ENCODE results near the gene KCND3. TPM values are rescaled to one million over a fixed set of nuclear protein-coding genes. Genes with fewer than 3 reads are reported as not detected.

The KCND3 gene
- total and polyA plus RNA-seq, 4 donors: 1.0 to 27.1 (median 6.1) TPM

GRCh38 chr1:111834956-111835355 is 154.5 kb downstream of the KCND3 start:
- Histone ChIP-seq H3K36me3 (ENCODE audit: control insufficient read depth in 4 of 4, insufficient read depth in 3 of 4, low read depth in 1 of 4, low read length in 3 of 4) (no peaks in the 10 kb centered on the region), H3K27ac (ENCODE audit: low read depth in 1 of 2, low read length in 2 of 2) (no peak overlapping the region), H3K9me3 (ENCODE audit: control insufficient read depth in 4 of 4, low read length in 3 of 4) (no peaks in the 10 kb centered on the region), H3K27me3 (ENCODE audit: control insufficient read depth in 4 of 4, insufficient read depth in 4 of 4, low read length in 3 of 4) (no peaks in the 10 kb centered on the region), H3K9ac (ENCODE audit: low read depth in 1 of 2, low read length in 2 of 2) (no peak overlapping the region), H3K4me1 (ENCODE audit: control insufficient read depth in 4 of 4, insufficient read depth in 4 of 4, low read length in 3 of 4) (no peaks in the 10 kb centered on the region), H3K4me3 (ENCODE audit: low read depth in 1 of 3, low read length in 3 of 3) (no peak overlapping the region)
- TF ChIP-seq, protein P1, sequence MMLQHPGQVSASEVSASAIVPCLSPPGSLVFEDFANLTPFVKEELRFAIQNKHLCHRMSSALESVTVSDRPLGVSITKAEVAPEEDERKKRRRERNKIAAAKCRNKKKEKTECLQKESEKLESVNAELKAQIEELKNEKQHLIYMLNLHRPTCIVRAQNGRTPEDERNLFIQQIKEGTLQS (IDR thresholded peaks at IDR 0.05): no peak
- 91% methylated on average over 5 of the region's 5 CpGs for WGBS
- DNase-seq (ENCODE audit: low spot score): no peak

- Histone ChIP-seq H3K27ac (ENCODE audit: low read depth in 1 of 2, low read length in 2 of 2) (no peak overlapping the region), H3K4me1 (ENCODE audit: control insufficient read depth in 4 of 4, insufficient read depth in 4 of 4, low read length in 3 of 4) (no peaks in the 10 kb centered on the region), H3K9me3 (ENCODE audit: control insufficient read depth in 4 of 4, low read length in 3 of 4) (no peaks in the 10 kb centered on the region), H3K9ac (ENCODE audit: low read depth in 1 of 2, low read length in 2 of 2) (no peak overlapping the region), H3K4me3 (ENCODE audit: low read depth in 1 of 3, low read length in 3 of 3) (no peak overlapping the region), H3K36me3 (ENCODE audit: control insufficient read depth in 4 of 4, insufficient read depth in 3 of 4, low read depth in 1 of 4, low read length in 3 of 4) (no peaks in the 10 kb centered on the region), H3K27me3 (ENCODE audit: control insufficient read depth in 4 of 4, insufficient read depth in 4 of 4, low read length in 3 of 4) (no peaks in the 10 kb centered on the region)
- WGBS: 90% methylated on average over 4 of the region's 4 CpGs
- TF ChIP-seq REST (IDR thresholded peaks at IDR 0.05) (peak; percentile 98), MAX (IDR thresholded peaks at IDR 0.05) (no peak), FOXA1 (IDR thresholded peaks at IDR 0.05) (no peak), EGR1 (IDR thresholded peaks at IDR 0.05; ENCODE audit: low read depth in 2 of 2) (no peak), TAF1 (conservative IDR thresholded peaks at IDR 0.05) (no peak)
- no peak for DNase-seq (ENCODE audit: low spot score)
Measured at GRCh38 chr1:111833334-111833733, 156.1 kb downstream of the KCND3 start.

DNA sequence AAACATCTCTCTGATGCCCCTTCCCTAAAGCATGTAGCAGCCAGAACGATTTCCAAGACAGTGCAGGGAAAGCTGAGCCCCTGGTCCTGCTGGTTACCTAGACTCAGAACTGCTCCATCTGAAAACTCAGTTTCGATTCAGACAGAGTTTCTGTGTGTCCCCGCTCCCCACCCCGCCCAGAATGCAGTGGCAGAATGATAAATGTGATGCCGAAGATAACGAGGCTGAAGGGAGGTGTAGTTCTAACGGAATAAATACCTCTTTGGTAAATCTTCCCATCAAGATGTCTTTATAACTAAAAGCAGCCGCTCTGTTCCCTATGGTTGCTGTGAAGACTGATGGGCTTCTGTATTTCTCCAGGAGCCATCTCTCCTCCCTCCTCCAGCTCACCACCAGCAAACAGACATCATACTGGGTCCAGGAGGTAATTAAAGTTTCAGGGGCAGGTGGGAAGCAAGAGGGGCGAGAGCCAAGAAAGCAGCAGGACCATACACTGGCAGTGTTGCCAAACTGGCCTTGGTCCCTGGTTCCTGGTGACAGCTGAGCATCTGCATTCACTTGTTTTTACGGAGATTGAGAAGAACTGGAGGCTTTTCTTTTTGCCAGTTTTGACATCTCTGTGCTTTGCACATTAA is 156.8 kb downstream of the KCND3 start:
- WGBS: 87% methylated on average over 10 of the region's 10 CpGs
- no peak for DNase-seq (ENCODE audit: low spot score)
- H3K4me3 ChIP-seq (ENCODE audit: low read depth in 1 of 3, low read length in 3 of 3): no peak overlapping the region
- no peaks in the 10 kb centered on the region for H3K4me1 ChIP-seq (ENCODE audit: control insufficient read depth in 4 of 4, insufficient read depth in 4 of 4, low read length in 3 of 4)
- H3K9ac ChIP-seq (ENCODE audit: low read depth in 1 of 2, low read length in 2 of 2): no peak overlapping the region
- no peaks in the 10 kb centered on the region for H3K9me3 ChIP-seq (ENCODE audit: control insufficient read depth in 4 of 4, low read length in 3 of 4)
- H3K27ac ChIP-seq (ENCODE audit: low read depth in 1 of 2, low read length in 2 of 2): no peak overlapping the region
- no peaks in the 10 kb centered on the region for H3K27me3 ChIP-seq (ENCODE audit: control insufficient read depth in 4 of 4, insufficient read depth in 4 of 4, low read length in 3 of 4)
- TF ChIP-seq YY1 (IDR thresholded peaks at IDR 0.05): no peak
- no peak for TF ChIP-seq MAX (IDR thresholded peaks at IDR 0.05)
- no peak for TF ChIP-seq HNF4A (conservative IDR thresholded peaks at IDR 0.05)
- TF ChIP-seq, protein P1 (IDR thresholded peaks at IDR 0.05): no peak
- no peak for TF ChIP-seq GABPA (IDR thresholded peaks at IDR 0.05 in 1 of 2, conservative IDR thresholded peaks at IDR 0.05 in 1 of 2)
- no peak for TF ChIP-seq RXRA (IDR thresholded peaks at IDR 0.05)
- TF ChIP-seq HNF4G (IDR thresholded peaks at IDR 0.05): no peak
- TF ChIP-seq FOXA1 (IDR thresholded peaks at IDR 0.05): no peak
- TF ChIP-seq RAD21 (IDR thresholded peaks at IDR 0.05): no peak
- TF ChIP-seq JUND (IDR thresholded peaks at IDR 0.05): no peak
- TF ChIP-seq, protein P2, sequence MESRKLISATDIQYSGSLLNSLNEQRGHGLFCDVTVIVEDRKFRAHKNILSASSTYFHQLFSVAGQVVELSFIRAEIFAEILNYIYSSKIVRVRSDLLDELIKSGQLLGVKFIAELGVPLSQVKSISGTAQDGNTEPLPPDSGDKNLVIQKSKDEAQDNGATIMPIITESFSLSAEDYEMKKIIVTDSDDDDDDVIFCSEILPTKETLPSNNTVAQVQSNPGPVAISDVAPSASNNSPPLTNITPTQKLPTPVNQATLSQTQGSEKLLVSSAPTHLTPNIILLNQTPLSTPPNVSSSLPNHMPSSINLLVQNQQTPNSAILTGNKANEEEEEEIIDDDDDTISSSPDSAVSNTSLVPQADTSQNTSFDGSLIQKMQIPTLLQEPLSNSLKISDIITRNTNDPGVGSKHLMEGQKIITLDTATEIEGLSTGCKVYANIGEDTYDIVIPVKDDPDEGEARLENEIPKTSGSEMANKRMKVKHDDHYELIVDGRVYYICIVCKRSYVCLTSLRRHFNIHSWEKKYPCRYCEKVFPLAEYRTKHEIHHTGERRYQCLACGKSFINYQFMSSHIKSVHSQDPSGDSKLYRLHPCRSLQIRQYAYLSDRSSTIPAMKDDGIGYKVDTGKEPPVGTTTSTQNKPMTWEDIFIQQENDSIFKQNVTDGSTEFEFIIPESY (IDR thresholded peaks at IDR 0.05): no peak
- no peaks in the 10 kb centered on the region for H3K36me3 ChIP-seq (ENCODE audit: control insufficient read depth in 4 of 4, insufficient read depth in 3 of 4, low read depth in 1 of 4, low read length in 3 of 4)
